HG03439 (cell line): ENCODE results near the gene NOSIP.
A peak's percentile ranks its signal among the peaks of the same experiment; 100 is the strongest.
"Not testable (repeated sequence)": the region's sequence is repeated elsewhere in the genome, so short reads cannot be mapped to it uniquely, and the experiment has no call there.

Experiments
- ATAC-seq: cut with Tn5 transposase; IDR thresholded peaks from one replicate; pipeline ENCODE4 v1.9.1; 2021; ENCODE audit warnings: mild to moderate bottlenecking, moderate library complexity; ENCODE audit not compliant: unreplicated experiment

The NOSIP gene, protein sequence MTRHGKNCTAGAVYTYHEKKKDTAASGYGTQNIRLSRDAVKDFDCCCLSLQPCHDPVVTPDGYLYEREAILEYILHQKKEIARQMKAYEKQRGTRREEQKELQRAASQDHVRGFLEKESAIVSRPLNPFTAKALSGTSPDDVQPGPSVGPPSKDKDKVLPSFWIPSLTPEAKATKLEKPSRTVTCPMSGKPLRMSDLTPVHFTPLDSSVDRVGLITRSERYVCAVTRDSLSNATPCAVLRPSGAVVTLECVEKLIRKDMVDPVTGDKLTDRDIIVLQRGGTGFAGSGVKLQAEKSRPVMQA

GRCh38 chr19:49580264-49581006 is at the start of gene NOSIP:
NOSIP (minus strand) TSS chr19:49580556; CDS start chr19:49560691, 19,865 bp downstream.
- ATAC-seq: peak; percentile 88

- no peak for ATAC-seq
These were observed 49.3 kb upstream of the NOSIP start for GRCh38 chr19:49629659-49630058.

- no peak for ATAC-seq
These were observed 45.9 kb upstream of the NOSIP start for GRCh38 chr19:49626226-49626625.

DNA sequence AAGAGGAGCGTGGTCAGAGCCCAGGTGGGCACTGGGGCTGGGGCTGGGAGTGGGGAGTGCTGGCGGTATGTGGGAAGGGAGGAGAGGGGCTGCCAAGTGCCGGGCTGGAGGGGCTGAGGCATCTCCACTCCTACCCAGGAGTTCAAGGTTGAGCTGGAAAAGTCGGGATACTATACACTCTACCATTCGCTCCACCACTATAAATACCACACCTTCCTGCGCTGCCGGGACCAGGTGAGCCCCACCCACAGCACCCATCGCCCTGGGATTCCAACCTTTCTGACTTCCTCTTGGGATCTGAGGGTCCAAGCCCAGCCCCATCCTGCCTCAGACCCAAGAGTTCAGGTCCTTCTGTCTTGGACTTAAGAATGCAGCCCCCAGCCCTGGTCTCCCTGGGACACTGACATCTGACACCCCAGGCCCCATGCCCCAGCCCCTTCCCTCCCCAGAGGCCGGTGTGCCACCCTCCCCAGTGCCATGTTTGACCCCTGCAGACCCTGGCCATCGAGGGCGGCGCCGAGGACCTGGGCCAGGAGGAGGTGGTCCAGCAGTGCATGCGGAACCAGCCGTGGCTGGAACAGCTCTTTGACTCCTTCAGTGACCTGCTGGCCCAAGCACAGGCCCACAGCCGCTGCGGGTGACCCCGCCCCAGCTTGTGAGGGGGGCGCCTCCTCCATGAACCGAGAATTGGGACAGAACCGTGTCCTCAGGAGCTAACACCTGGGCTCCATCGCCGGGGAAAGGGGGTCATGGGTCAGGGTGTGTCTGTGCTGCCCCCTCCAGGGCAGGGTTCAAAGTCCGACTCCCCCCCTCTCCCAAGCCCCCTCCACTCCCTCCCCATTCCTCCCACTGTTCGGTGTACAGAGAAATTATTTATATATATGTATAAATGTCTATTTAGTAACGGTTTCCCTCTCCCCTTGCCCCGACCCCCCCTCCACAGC is 44.9 kb upstream of the NOSIP start:
- ATAC-seq: no peak

- ATAC-seq: not testable (repeated sequence)
These were observed 37.5 kb upstream of the NOSIP start for GRCh38 chr19:49617860-49618259.

GRCh38 chr19:49616945-49617344 is 36.6 kb upstream of the NOSIP start:
- no peak for ATAC-seq

DNA sequence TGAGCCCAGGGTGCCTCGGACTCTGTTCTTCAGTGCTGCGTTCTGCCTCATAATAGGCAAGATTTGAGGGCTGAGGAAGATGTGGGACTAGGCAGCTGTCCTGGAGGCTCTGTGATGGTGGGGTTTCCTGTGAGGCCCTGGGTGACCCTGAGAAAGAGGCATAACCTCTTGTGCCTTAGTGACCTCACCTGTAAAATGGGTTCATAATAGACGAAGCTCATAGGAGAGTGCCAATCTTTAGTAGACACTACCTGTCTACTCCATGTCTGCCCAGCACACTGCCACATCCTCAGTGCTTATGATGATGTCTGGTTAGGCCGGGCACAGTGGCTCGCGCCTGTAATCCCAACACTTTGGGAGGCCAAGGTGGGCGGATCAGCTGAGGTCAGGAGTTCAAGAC is 36.2 kb upstream of the NOSIP start:
- no peak for ATAC-seq

GRCh38 chr19:49615861-49616260 is 35.5 kb upstream of the NOSIP start:
- no peak for ATAC-seq

DNA sequence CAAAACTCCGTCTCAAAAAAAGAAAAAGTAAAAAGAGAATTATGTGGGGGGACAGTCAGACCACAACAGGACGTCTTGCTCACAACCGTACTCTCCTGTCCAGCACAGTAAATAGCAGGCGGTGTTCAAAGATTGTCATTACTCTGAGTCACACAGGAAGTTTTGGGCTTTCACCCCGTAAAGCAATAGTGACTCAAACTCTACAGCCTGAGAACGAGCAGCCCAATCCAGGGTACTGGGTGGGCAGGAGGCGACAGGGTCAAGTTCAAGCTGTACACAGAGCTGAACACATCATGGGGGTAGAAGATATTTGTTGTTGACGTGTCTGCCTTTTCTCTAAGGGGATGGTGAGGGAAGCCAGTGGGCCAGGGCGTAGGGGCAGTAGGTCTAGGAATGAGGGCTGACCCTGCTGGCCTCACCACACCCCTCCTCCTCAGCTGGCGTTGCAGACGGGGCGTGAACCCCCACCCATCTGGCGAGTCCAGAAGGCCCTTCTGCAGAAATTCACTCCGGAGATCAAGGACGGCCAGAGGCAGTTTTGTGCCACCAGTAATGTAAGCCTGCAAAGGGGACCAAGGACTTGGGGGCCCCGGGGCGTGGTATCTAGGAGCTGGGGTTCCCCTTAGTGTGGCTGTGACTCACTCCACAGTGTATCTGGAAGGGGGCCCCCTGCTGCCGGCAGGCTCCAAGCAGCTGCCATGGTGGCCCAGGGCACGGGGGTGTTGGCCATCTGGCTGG is 33.9 kb upstream of the NOSIP start:
- ATAC-seq: no peak

GRCh38 chr19:49613374-49613773 is 33.0 kb upstream of the NOSIP start:
- ATAC-seq: no peak

GRCh38 chr19:49609499-49610092 is 29.2 kb upstream of the NOSIP start:
- ATAC-seq: no peak

DNA sequence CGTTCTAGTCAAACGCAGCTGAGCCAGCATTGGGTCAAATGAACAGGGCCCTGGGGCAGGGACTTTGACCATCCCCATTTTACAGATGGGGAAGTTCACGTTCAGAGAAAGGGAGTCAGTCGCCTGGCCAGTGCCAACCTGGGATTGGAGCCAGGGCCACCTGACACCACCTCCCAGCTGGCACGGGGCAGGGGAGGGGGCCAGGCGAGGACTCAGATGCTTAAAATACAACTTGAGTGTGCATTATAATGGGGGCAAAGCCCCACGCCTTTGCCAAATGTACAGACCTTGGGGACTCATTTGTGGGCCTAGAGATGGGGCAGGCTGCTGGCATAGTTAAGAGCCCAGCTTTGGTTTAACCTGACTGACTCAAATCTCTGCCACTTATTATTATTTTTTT is 25.2 kb upstream of the NOSIP start:
- ATAC-seq: no peak

GRCh38 chr19:49602806-49603205 is 22.4 kb upstream of the NOSIP start:
- ATAC-seq: no peak

GRCh38 chr19:49601482-49602038 is 21.2 kb upstream of the NOSIP start:
- ATAC-seq: no peak

DNA sequence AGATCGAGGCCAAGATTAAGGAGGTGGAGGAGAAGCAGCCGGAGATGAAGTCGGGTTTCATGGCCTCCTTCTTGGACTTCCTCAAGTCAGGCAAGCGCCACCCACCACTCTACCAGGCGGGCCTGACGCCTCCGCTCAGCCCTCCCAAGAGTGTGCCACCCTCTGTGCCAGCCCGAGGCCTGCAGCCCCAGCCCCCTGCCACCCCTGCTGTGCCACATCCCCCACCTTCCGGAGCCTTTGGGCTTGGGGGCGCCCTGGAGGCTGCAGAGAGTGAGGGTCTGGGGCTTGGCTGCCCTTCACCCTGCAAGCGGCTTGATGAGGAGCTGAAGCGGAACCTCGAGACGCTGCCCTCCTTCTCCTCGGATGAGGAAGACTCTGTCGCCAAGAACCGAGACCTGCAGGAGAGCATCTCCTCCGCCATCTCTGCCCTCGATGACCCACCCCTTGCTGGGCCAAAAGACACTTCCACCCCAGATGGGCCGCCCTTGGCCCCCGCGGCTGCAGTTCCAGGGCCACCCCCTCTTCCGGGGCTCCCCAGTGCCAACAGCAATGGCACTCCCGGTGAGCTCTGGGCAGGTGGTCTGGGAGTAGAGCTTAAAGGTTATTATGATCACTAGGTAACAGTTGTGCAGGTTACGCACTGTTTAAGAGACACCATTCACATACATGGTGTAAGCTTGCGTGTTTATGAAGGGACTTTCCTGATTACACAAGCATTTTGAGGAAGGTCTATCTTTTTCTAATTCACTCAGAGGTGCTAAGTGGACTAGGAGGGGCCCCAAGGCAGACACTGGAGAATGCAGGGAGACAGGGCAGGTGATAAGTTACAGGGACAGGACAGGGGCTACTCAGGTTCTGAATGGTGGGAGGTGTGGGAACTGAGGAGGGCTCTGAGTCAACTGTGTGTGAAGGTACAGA is 19.3 kb upstream of the NOSIP start:
- ATAC-seq: no peak

DNA sequence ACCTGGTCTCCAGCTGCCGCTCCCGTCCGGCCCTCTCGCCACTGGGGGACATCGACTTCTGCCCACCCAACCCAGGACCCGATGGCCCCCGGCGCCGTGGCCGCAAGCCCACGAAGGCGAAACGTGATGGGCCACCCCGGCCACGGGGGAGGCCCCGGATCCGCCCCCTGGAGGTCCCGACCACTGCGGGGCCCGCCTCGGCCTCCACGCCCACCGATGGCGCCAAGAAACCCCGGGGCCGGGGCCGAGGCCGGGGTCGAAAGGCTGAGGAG is 17.3 kb upstream of the NOSIP start:
- no peak for ATAC-seq

- ATAC-seq: no peak
These were observed 16.8 kb upstream of the NOSIP start for GRCh38 chr19:49596954-49597702.

DNA sequence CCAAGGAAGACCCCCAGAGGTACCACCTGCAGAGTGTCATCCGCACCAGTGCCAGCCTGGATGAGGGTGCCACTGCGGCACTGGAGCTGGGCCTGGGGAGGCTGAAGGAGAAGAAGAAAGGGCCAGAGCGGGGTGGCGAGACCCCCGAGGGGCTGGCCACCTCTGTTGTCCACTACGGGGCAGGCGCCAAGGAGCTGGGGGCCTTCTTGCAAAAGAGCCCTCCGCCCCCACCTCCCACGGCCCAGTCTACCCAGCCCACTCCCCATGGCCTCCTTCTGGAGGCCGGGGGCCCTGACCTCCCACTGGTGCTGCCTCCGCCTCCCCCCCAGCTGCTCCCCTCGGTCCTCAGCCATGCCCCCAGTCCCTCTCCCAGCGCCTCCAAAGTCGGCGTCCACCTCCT is 16.1 kb upstream of the NOSIP start:
- ATAC-seq: no peak
